Inferior parietal cortex (tissue), 1 donor: ENCODE data around the gene CFHR4.
"Not testable (repeated sequence)": the region's sequence is repeated elsewhere in the genome, so short reads cannot be mapped to it uniquely, and the experiment has no call there.

Experiments used
- DNase-seq: peaks from one replicate; pipeline ENCODE4 v3.0.0-alpha.2; 2016; ENCODE audit errors: extremely low spot score

The CFHR4 gene

DNA sequence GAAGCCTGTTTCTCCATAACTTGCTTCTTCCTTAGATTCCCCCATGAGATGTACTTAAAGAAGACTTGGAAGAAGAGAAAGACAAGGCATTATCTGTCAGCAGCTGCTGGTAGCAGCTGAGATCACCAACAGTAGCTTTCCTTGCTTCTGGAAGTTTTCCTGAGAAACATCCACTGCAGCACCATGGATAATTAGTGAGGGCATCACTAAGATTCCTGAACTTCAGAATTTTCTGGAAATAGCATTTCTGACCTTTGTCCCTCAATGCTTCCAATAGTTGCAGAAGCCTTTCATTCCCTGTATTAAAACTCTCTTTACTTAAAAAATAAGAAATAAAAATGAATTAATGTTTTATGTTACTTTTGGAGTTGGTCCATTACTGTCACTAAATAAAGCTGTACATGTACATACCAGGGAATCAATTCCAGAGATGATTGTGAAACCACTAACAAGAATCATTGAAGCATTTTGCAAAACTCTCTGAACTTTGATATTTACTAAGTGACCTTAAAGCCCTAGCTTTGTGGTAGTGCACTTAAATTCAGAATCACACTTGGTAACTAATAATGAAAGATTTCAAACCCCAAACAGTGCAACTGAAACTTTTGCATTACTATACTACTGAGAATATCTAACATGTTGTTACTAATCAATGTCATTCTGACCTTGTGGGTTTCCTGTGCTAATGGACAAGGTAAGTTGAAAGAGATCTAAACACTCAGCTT lies at the start of gene CFHR4:
Gene CFHR4, plus strand, starts transcription at position 538 of the 725 bp plus-strand sequence. Its CDS starts 99 bp downstream, at position 637.
- DNase-seq, result no peak

DNA sequence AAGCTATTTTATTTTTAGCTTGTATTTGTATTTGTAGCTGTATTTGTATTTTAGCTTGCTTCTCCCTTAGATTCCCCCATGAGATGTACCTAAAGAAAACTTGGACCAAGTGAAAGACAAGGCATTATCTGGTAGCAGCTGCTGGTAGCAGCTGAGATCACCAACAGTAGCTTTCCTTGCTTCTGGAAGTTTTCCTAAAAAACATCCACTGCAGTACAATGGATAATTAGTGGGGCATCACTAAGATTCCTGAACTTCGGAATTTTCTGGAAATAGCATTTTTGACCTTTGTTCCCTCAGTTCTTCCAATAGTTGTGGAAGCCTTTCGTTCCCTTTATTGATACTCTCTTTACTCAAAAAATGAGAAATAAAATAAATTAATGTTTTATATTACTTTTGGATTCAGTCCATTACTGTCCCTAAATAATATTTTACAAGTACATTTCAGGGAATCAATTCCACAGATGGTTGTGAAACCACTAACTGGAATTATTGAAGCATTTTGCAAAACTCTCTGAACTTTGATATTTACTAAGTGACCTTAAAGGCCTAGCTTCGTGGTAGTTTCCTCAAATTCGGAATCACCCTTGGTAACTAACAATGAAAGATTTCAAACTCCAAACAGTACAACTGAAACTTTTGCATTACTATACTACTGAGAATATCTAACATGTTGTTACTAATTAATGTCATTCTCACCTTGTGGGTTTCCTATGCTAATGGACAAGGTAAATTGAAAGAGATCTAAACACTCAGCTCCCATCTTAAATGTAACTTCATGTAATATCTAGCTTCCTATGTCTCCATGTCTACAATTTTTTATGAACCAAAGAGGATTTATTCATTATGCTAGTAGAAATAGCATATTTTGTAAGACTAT lies 38.0 kb upstream of the CFHR4 start:
- not testable (repeated sequence) for DNase-seq

DNA sequence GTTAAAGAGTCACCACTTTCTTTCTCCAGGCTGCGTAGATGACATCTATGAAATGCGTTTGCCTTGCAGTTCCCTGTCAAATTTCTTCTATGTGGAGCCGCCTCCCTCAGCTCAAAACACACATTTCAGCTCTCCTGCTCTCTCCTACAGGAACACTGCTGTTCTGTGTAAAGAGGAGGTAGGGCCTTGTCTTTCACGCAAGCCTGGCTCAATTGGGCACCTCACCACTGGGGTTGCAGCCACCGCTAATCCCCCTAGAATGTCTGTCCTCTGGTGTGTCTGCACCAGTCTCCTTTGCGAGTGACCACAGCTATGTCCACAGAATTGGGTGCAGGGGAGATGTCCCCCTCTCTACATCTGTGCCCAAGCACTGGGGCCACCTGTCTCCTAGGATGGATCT lies 31.8 kb upstream of the CFHR4 start:
- no peak for DNase-seq

DNA sequence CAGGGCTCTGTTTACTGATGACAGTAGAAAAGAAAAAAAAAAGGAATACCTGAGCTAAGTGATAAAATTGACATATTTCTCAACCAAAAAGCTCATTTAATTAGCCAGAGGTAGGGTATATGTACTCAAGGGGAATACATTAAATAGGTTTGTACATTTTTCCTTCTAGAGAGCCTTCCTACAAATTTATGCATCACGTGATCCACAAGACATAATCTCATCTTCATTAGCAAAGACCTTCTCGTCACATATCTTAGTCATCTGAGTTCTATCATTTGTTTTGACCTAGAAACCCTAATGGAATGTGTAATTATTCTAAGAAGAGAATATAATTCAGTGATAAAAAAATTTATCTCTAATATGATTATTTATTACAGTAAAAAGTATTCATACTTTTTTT lies 30.7 kb upstream of the CFHR4 start:
- DNase-seq, result no peak

DNA sequence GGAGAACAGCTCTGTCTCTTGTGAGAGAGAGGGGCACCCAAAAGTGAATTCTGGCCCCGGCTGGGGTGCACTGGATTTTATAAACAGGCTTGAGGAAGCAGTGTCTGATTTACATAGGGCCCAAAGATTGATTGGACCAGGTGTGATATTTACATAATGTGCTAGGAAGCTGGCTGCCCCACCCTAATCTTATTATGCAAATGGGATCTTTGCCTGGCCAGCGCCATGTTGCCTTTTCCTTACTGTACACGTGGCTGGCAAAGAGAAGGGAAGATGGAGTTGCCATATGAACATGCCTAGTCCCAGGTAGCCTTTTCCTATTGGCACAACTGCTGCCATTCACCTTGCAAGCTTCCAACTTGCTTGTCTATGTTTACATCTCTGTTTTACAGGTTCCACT lies 29.0 kb upstream of the CFHR4 start:
- DNase-seq, result no peak

DNA sequence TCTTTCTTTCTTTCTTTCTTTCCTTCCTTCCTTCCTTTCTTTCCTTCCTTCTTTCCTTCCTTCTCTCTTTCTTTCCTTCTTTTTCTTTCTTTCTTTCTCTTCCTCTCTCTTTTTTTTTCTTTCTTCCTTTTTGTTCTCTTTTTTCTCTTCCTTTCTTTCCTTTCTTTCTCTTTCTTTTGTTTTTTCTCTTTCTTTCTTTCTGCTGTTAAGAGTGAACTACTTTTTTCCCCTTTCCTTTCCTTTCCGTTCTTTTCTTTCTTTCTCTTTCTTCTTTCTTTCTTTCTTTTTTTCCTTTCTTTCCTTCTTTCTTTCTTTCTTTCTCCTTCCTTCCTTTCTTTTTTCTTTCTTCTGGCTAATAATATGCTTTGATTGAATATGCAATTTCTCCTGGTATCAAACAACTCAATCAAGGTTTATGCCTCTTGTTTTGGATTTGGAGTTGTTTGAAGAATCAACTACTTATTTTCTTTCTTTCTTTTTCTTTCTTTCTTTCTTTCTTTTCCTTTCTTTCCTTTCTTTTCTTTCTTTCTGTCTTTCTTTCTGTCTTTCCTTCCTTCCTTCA lies 27.4 kb upstream of the CFHR4 start:
- DNase-seq, result no peak

DNA sequence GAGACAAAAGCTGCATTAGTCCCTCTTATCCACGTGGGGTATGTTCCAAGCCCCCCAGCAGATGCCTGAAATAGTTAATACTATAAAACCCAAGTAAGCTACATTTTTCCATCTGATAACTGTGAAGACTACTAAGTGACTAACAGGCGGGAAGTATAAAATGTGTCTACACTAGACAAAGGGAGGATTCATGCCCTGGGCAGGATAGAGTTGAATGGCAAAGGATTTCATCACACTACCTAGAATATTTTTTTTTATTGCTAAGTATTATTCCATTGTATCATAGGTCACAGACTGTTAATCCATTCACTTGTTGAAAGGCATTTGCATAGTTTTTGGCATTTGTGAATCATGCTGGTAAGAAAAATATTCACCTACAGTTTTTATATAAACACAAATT lies 26.4 kb upstream of the CFHR4 start:
- DNase-seq, result no peak

DNA sequence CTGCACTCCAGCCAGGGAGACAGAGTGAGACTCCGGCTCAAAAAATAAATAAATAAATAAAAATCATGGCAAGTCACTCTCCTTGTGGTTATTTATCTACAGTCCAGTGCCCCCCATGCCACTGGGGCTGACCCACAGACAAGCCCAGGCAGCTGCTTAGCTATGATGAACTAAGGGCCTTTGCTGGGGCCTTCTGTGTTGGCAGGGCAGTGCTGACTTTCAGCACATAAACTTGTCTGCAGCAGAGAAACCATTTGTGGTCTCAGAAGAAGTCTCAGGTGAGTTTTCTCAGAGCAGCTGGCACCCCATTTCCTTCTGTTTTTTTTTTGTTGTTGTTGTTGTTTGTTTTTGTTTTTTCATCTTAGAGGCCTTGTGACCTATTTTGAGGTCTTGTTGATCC lies 20.9 kb upstream of the CFHR4 start:
- no peak for DNase-seq

DNA sequence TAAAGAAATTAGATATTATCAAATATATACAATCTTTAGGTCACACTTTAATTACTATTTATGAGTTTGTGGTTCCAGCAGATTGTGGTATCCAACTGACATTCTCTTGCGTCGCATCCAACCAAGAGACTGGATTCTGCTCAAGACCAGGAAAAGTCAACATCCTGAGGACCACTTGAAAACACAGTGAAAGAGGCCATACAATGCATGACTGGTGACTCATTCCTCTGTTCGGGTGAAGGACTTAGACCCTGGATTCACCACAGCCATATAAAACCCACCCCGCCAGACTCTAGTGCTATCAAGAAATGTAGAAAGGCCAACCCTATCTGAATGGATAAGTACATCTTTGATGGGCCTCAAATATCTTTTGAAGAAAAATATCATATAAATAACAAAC lies 14.5 kb upstream of the CFHR4 start:
- DNase-seq, result no peak

DNA sequence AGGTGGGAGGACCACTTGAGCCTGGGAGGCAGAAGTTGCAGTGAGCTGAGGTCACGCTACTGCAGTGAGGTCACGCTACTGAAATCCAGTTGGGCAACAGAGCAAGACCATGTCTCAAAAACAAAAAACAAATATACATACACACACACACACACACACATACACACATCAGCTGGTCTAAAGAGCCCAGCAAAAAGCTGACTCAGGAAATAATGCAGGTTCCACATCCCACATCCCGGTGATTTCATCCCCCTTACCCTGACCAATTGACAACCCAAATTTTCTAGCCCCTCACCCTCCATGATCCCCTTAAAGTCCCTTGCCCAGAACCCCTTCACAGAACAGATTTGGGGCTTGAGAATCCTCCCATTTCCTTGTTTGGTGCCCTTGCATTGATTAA lies 11.9 kb upstream of the CFHR4 start:
- no peak for DNase-seq

DNA sequence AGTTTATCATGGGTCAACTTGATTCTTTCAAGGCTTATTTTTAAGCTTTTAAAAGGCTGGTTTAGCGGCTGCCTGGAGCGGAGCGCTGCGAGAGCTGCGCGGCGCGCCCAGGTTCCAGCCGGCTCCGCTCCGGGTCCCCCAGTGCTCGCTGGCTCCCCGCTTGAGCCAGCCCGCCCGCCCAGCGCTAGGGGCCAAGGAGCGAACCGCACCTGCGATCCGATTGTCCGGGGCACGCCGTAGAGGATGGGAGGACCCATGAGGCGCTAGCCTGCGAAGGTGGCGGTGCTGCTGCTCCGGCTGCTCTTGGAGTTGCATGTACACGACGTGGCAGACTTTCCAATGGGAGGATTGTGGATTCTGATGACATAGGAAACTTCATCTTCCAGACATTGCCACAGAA lies 9.9 kb upstream of the CFHR4 start:
- DNase-seq, result no peak

DNA sequence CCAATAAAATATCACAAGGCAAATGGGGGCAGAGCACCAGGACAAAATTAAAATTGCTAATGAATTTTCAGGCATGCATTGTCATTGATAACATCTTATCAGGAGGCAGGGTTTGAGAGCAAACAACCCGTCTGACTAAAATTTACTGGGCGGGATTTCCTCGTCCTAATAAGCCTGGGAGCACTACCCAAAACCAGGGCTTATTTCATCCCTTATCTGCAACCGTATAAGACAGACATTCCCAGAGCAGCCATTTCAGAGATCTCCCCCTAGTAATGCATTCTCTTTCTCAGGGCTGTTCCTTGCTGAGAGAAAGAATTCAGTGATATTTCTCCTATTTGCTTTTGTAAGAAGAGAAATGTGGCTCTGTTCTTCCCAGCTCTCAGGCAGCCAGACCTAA lies 1.3 kb upstream of the CFHR4 start:
- not testable (repeated sequence) for DNase-seq

DNA sequence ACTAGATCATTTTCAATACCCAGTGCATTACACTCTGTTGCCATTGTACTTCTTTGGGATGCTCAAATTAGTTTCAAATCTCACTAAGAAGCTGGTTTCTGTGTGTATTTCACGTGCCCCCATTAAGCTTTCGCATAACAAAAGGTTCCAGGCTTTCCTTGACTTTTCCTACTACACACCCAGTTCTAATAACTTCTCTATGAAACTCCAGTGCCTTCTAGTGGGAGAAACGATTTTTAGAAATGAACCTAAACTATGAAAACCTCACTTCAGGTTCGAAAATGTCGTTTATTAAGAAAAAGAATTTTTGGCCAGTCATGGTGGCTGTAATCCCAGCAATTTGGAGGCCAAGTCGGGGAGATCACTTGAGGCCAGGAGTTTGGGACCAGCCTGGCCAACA lies 2.8 kb downstream of the CFHR4 start:
- DNase-seq, result no peak

DNA sequence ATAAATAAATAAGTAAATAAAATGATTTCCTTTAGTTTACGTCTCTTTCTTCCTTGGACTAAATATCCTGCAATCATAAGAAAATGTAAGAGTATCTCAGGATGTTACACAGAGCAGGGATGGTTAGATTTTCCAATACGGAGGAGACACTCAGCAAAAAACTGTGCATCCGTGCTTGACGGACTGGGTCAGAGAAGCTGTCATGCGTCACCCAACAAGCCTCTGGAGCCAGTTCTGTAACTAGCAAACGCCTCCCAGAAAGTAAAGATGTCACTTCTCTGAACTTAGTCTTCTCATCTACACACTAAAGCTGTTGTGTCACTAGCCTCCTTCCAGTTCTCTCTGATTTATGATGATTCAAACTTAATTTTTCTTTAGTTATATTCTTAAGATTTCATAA lies 3.4 kb downstream of the CFHR4 start:
- no peak for DNase-seq

DNA sequence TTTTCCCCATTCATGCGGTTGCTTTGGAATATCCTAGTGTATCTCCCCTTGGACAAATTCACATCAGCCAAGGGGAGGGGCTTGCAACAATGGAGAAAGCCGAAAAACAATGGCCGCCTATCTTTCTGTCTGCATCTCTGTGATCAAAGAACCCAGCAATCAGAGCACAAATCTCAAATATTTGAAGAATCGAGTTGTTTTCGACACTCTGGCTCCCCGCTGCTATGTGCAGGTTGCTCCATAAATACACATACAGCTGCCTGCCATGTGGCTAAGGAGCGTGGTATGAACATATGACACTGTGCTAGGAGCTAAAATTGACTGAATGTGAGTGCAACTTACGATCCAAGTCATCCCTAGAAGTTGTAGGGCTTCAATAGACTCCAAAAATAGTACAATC lies 8.5 kb downstream of the CFHR4 start:
- DNase-seq, result no peak

DNA sequence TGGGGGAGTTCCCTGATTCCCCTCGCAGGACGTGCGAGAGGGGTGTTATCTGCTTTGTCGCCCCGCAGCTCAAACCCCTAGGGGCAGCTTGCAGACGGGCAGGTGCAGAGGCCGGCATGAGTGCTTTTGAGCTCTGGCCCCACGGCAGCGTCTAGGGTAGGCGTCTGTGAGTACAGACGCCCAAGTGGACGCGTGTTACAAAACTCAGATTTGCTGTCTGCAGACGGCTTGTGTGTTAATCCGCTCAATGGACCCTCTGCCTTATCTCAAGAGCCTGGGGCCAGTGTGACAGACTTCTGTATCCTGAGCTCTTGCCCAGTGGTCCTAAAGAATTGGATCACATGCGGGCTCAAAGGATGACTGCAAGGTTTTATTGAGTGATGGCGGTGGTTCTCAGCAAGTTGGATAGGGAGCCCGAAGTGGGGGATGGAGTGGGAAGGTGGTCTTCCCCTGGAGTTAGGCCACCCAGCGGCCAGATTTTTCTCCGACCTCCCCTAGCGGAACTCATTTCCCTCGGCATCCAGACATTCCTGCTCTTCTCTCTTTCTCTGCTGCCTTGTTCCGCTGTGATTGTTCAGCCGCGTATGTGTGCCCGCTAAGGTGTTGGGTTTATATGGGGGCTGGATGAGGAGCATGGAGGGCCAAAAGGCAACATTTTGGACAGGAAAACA lies 9.4 kb downstream of the CFHR4 start:
- no peak for DNase-seq

DNA sequence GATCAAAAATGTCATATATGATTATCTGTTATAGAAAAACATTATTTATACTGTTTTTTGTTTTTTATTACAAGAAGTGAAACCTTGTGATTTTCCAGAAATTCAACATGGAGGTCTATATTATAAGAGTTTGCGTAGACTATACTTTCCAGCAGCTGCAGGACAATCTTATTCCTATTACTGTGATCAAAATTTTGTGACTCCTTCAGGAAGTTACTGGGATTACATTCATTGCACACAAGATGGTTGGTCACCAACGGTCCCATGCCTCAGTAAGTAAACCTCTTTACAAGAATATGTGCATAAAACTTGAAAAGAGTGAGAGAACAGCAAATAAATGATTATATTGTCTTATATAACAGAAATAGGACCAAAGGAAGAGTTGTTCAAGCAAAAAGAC lies 14.5 kb downstream of the CFHR4 start:
- no peak for DNase-seq

DNA sequence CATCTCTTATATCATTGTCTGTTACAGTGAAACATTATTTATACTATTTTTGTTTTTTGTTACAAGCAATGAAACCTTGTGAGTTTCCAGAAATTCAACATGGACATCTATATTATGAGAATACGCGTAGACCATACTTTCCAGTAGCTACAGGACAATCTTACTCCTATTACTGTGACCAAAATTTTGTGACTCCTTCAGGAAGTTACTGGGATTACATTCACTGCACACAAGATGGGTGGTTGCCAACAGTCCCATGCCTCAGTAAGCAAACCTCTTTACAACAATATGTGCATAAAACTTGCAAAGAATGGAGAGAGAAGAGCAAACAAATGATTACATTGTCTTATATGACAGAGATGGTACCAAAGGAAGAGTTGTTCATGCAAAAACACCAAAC lies 22.4 kb downstream of the CFHR4 start:
- DNase-seq, result no peak

DNA sequence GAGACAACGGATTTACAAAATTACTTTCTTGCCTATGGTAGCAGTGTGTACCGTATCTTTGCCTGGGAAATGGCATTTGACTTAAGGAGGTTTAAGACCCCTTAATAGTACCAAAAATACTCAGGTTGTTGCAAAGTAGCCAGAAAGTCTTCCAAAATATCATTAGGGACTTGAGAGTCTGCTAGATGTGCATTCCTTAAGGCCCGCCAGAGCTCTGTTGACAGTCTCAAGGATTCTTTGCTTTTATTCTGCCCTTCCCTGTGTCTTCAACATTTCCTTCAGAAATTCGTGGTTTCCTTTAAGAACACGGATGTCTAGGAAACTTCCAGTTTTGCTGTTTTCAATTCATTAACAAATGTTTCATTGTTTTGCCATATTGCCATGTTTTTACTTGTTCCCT lies 24.4 kb downstream of the CFHR4 start:
- not testable (repeated sequence) for DNase-seq

DNA sequence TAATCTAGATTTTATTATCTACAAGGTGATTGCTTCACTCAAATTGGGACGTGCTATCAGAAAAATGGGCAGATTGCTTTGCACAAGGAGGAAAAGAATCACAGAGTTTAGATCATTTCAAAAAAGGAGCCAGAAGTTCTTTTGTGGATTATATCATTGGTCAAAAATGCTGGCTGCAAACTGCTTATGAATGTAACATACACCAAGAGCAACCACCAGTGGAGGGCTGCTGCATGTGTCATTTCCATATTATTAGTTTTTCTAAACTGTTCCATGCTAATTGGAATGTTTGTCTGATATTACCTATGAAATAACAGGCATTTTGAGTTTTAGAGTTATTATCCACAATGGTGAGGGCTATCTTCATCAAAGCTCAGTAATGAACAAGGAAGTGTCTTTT lies 39.0 kb downstream of the CFHR4 start:
- DNase-seq, result not testable (repeated sequence)

DNA sequence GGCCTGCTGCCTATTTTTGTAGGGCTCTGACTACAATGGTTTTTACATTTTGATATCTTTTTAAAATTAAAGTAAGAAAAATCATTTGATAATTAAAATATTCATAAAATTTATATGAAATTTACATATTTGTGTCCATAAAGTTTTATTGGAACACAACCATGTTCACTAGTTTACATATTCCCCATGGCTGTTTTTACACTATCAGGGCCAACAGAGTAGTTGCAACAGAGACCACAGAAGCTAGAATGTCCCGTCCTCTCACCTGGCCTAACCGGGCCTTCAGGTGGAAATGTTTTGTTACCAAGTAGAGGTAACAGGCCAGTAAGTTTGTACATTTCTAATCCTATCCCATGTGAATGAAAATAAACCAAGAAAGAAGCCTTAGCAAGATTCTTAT lies 45.0 kb downstream of the CFHR4 start:
- DNase-seq, result not testable (repeated sequence)

DNA sequence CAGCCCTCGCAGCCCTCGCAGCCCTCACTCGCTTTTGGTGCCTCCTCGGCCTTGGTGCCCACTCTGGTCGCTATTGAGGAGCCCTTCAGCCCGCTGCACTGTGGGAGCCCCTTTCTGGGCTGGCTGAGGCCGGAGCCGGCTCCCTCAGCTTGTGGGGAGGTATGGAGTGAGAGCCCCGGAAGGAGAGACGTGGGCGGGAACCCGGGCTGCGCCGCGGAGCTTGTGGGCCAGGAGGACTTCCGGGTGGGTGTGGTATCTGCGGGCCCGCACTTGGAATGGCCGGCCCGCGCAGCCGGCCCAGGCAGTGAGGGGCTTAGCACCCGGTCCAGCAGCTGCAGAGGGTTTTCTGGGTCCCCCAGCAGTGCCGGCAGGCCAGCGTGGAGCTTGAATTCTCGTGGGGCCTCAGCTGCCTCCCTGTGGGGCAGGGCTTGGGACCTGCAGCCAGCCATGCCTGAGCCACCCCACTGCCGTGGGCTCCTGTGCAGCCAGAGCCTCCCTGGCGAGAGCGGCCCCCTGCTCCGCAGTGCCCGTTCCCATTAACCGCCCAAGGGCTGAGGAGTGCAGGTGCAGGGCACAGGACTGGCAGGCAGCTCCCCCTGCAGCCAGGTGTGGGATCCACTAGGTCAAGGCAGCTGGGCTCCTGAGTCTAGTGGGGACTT lies 45.8 kb downstream of the CFHR4 start:
- peak; percentile 5 for DNase-seq
